MV-4-11 (cell line): ENCODE measurements around the gene MYO1B.

Experiments
- DNase-seq: peaks from one replicate; lab custom pipeline; 2025; lab: John Stamatoyannopoulos, UW

The MYO1B gene

GRCh38 chr2:191226196-191226595 lies 19.0 kb upstream of the MYO1B start:
- no peak for DNase-seq

GRCh38 chr2:191228333-191228732 lies 16.9 kb upstream of the MYO1B start:
- no peak for DNase-seq

- DNase-seq = no peak
Measured at GRCh38 chr2:191228861-191229260, 16.3 kb upstream of the MYO1B start.

GRCh38 chr2:191230174-191230573 lies 15.0 kb upstream of the MYO1B start:
- DNase-seq = no peak

- no peak for DNase-seq
Measured at GRCh38 chr2:191231995-191232394, 13.2 kb upstream of the MYO1B start.

GRCh38 chr2:191233533-191233932 lies 11.7 kb upstream of the MYO1B start:
- no peak for DNase-seq

GRCh38 chr2:191234376-191234775 lies 10.8 kb upstream of the MYO1B start:
- no peak for DNase-seq

- DNase-seq = no peak
Measured at GRCh38 chr2:191240871-191241270, 4.3 kb upstream of the MYO1B start.

GRCh38 chr2:191241418-191241817 lies 3.8 kb upstream of the MYO1B start:
- no peak for DNase-seq

- no peak for DNase-seq
Measured at GRCh38 chr2:191243154-191243553, 2.0 kb upstream of the MYO1B start.

- no peak for DNase-seq
Measured at GRCh38 chr2:191244350-191244749, 854 bp upstream of the MYO1B start.

GRCh38 chr2:191245869-191246531 lies 796 bp downstream of the MYO1B start:
- no peak for DNase-seq

GRCh38 chr2:191246820-191247380 lies 1.7 kb downstream of the MYO1B start:
- no peak for DNase-seq

- DNase-seq = no peak
Measured at GRCh38 chr2:191247381-191248057, 2.3 kb downstream of the MYO1B start.

GRCh38 chr2:191249156-191249813 lies 4.1 kb downstream of the MYO1B start:
- DNase-seq = peak; percentile 5

- no peak for DNase-seq
Measured at GRCh38 chr2:191250400-191250799, 5.2 kb downstream of the MYO1B start.

- DNase-seq = no peak
Measured at GRCh38 chr2:191250986-191251385, 5.8 kb downstream of the MYO1B start.

GRCh38 chr2:191252699-191253098 lies 7.5 kb downstream of the MYO1B start:
- peak; percentile 34 for DNase-seq

GRCh38 chr2:191253476-191253875 lies 8.3 kb downstream of the MYO1B start:
- no peak for DNase-seq

GRCh38 chr2:191255271-191255670 lies 10.1 kb downstream of the MYO1B start:
- DNase-seq = no peak

GRCh38 chr2:191255756-191256312 lies 10.6 kb downstream of the MYO1B start:
- DNase-seq = no peak

GRCh38 chr2:191257934-191258333 lies 12.7 kb downstream of the MYO1B start:
- DNase-seq = no peak

GRCh38 chr2:191258996-191259395 lies 13.8 kb downstream of the MYO1B start:
- DNase-seq = no peak
